Measurements from ENCODE around the gene C10orf105. TPM values are rescaled to one million over a fixed set of nuclear protein-coding genes. Genes with fewer than 3 reads are reported as not detected.

Gene C10orf105
- total RNA-seq, 2 experiments from 2014 or later: 0.25 to 0.33 TPM

- H3K9me3 Mint-ChIP-seq: peaks cover 3% of the 10 kb centered on the region
- no peaks in the 10 kb centered on the region for H3K36me3 Mint-ChIP-seq (ENCODE audit: low read depth)
- peaks cover 36% of the 10 kb centered on the region for H3K4me1 Mint-ChIP-seq
- POLR2A ChIA-PET: interaction anchor here (1.2 kb wide), 1 partner anchor 8 kb away, joined by 3 read pairs; no protein-coding TSS in a partner anchor
- no peak overlapping the region for H3K4me3 Mint-ChIP-seq
- no peaks in the 10 kb centered on the region for H3K27me3 Mint-ChIP-seq
- H3K27ac Mint-ChIP-seq: no peak overlapping the region
- CTCF ChIA-PET: interaction anchor here (1.0 to 1.6 kb wide), 4 partner anchors 8 to 55 kb away, joined by 3 to 10 read pairs (median 3); partner anchors contain the start of gene VSIR
- DNase-seq: no peak
Measured at GRCh38 chr10:71718165-71718698, 1.3 kb downstream of the C10orf105 start.

- Mint-ChIP-seq H3K36me3 (ENCODE audit: low read depth) (no peaks in the 10 kb centered on the region), H3K4me3 (no peak overlapping the region), H3K27ac (no peak overlapping the region), H3K27me3 (no peaks in the 10 kb centered on the region), H3K4me1 (peaks cover 40% of the 10 kb centered on the region), H3K9me3 (peaks cover 2% of the 10 kb centered on the region)
- no peak for DNase-seq
- POLR2A ChIA-PET: interaction anchor here (0.7 to 1.3 kb wide), 4 partner anchors 9 to 95 kb away, joined by 3 to 4 read pairs (median 3); no protein-coding TSS in a partner anchor
- CTCF ChIA-PET: interaction anchor here (1.0 to 1.6 kb wide), 4 partner anchors 9 to 56 kb away, joined by 3 to 10 read pairs (median 3); partner anchors contain the start of gene VSIR
Measured at GRCh38 chr10:71717551-71717951, 2.0 kb downstream of the C10orf105 start.

- POLR2A ChIA-PET: interaction anchor here (0.7 to 2.1 kb wide), 5 partner anchors 9 to 96 kb away, joined by 3 to 5 read pairs (median 3); no protein-coding TSS in a partner anchor
- Mint-ChIP-seq H3K27me3 (no peaks in the 10 kb centered on the region), H3K36me3 (ENCODE audit: low read depth) (no peaks in the 10 kb centered on the region), H3K9me3 (no peaks in the 10 kb centered on the region), H3K4me3 (no peak overlapping the region), H3K4me1 (peaks cover 43% of the 10 kb centered on the region), H3K27ac (no peak overlapping the region)
- CTCF ChIA-PET: interaction anchor here (1.0 to 1.6 kb wide), 3 partner anchors 9 to 56 kb away, joined by 3 to 10 read pairs (median 3); partner anchors contain the start of gene VSIR
- DNase-seq: no peak
Measured at GRCh38 chr10:71717056-71717455, 2.5 kb downstream of the C10orf105 start.

- Mint-ChIP-seq H3K27me3 (no peaks in the 10 kb centered on the region), H3K4me3 (no peak overlapping the region), H3K9me3 (no peaks in the 10 kb centered on the region), H3K27ac (no peak overlapping the region), H3K4me1 (peaks cover 47% of the 10 kb centered on the region), H3K36me3 (ENCODE audit: low read depth) (no peaks in the 10 kb centered on the region)
- CTCF ChIA-PET: interaction anchor here (1.6 to 1.9 kb wide), 2 partner anchors 8 to 10 kb away, joined by 5 to 10 read pairs; no protein-coding TSS in a partner anchor
- POLR2A ChIA-PET: interaction anchor here (1.0 to 2.1 kb wide), 5 partner anchors 9 to 32 kb away, joined by 3 to 5 read pairs (median 3); no protein-coding TSS in a partner anchor
- DNase-seq: no peak
Measured at GRCh38 chr10:71716426-71716825, 3.2 kb downstream of the C10orf105 start.

GRCh38 chr10:71715860-71716259, 3.7 kb downstream of the C10orf105 start:
- CTCF ChIA-PET: interaction anchor here (1.5 to 1.9 kb wide), 2 partner anchors 10 to 21 kb away, joined by 5 read pairs; no protein-coding TSS in a partner anchor
- POLR2A ChIA-PET: interaction anchor here (1.0 to 2.1 kb wide), 4 partner anchors 10 to 27 kb away, joined by 3 to 5 read pairs (median 3); no protein-coding TSS in a partner anchor
- Mint-ChIP-seq H3K4me3 (no peak overlapping the region), H3K9me3 (no peaks in the 10 kb centered on the region), H3K36me3 (ENCODE audit: low read depth) (no peaks in the 10 kb centered on the region), H3K27ac (no peak overlapping the region), H3K27me3 (no peaks in the 10 kb centered on the region), H3K4me1 (peaks cover 47% of the 10 kb centered on the region)
- DNase-seq: no peak

- Mint-ChIP-seq H3K4me1 (peaks cover 47% of the 10 kb centered on the region), H3K36me3 (ENCODE audit: low read depth) (no peaks in the 10 kb centered on the region), H3K4me3 (no peak overlapping the region), H3K27me3 (no peaks in the 10 kb centered on the region), H3K9me3 (no peaks in the 10 kb centered on the region), H3K27ac (peak overlapping the region; percentile 34)
- no peak for DNase-seq
- ChIA-PET CTCF (interaction anchor here (1.0 to 3.2 kb wide), 7 partner anchors 9 to 59 kb away, joined by 3 to 15 read pairs (median 5); partner anchors contain the start of gene VSIR), POLR2A (interaction anchor here (0.8 to 4.3 kb wide), 9 partner anchors 9 to 33 kb away, joined by 3 to 47 read pairs (median 5); no protein-coding TSS in a partner anchor)
Measured at GRCh38 chr10:71715026-71715425, 4.6 kb downstream of the C10orf105 start.

- ChIA-PET CTCF (interaction anchor here (1.0 to 3.2 kb wide), 7 partner anchors 9 to 59 kb away, joined by 3 to 15 read pairs (median 5); partner anchors contain the start of gene VSIR), POLR2A (interaction anchor here (0.8 to 4.3 kb wide), 8 partner anchors 9 to 53 kb away, joined by 3 to 47 read pairs (median 8); no protein-coding TSS in a partner anchor)
- Mint-ChIP-seq H3K4me3 (peak overlapping the region; percentile 54), H3K36me3 (ENCODE audit: low read depth) (no peaks in the 10 kb centered on the region), H3K27me3 (no peaks in the 10 kb centered on the region), H3K4me1 (peaks cover 49% of the 10 kb centered on the region), H3K9me3 (no peaks in the 10 kb centered on the region), H3K27ac (peak overlapping the region; percentile 92)
- DNase-seq: no peak
Measured at GRCh38 chr10:71714592-71714991, 5.0 kb downstream of the C10orf105 start.

GRCh38 chr10:71714031-71714410, 5.6 kb downstream of the C10orf105 start:
- DNase-seq: no peak
- H3K36me3 Mint-ChIP-seq (ENCODE audit: low read depth): no peaks in the 10 kb centered on the region
- H3K9me3 Mint-ChIP-seq: no peaks in the 10 kb centered on the region
- H3K27ac Mint-ChIP-seq: peak overlapping the region; percentile 92
- no peaks in the 10 kb centered on the region for H3K27me3 Mint-ChIP-seq
- H3K4me3 Mint-ChIP-seq: peak overlapping the region; percentile 54
- peaks cover 53% of the 10 kb centered on the region for H3K4me1 Mint-ChIP-seq
- ChIA-PET CTCF (interaction anchor here (1.3 to 3.2 kb wide), 8 partner anchors 12 to 399 kb away, joined by 3 to 15 read pairs (median 6); partner anchors contain the start of gene VSIR), POLR2A (interaction anchor here (0.6 to 4.3 kb wide), 8 partner anchors 10 to 60 kb away, joined by 3 to 47 read pairs (median 8); no protein-coding TSS in a partner anchor)

- Mint-ChIP-seq H3K36me3 (ENCODE audit: low read depth) (no peaks in the 10 kb centered on the region), H3K4me1 (peaks cover 54% of the 10 kb centered on the region), H3K9me3 (no peaks in the 10 kb centered on the region), H3K27me3 (no peaks in the 10 kb centered on the region), H3K4me3 (peak overlapping the region; percentile 66), H3K27ac (peak overlapping the region; percentile 92)
- ChIA-PET POLR2A (interaction anchor here (0.6 to 4.3 kb wide), 13 partner anchors 14 to 337 kb away, joined by 3 to 47 read pairs (median 7); partner anchors contain the start of gene VSIR), CTCF (interaction anchor here (1.1 to 8.3 kb wide), 10 partner anchors 11 to 398 kb away, joined by 3 to 160 read pairs (median 4); partner anchors contain the start of gene VSIR)
- peak; percentile 52 for DNase-seq
Measured at GRCh38 chr10:71713135-71714030, 6.2 kb downstream of the C10orf105 start.

GRCh38 chr10:71712572-71713134, 6.9 kb downstream of the C10orf105 start:
- H3K9me3 Mint-ChIP-seq: no peaks in the 10 kb centered on the region
- ChIA-PET CTCF (interaction anchor here (1.1 to 8.3 kb wide), 10 partner anchors 11 to 398 kb away, joined by 3 to 160 read pairs (median 4); partner anchors contain the start of gene VSIR), POLR2A (interaction anchor here (0.6 to 4.3 kb wide), 12 partner anchors 11 to 336 kb away, joined by 3 to 47 read pairs (median 7); partner anchors contain the start of gene VSIR)
- peaks cover 60% of the 10 kb centered on the region for H3K4me1 Mint-ChIP-seq
- peak overlapping the region; percentile 66 for H3K4me3 Mint-ChIP-seq
- H3K36me3 Mint-ChIP-seq (ENCODE audit: low read depth): no peaks in the 10 kb centered on the region
- no peak for DNase-seq
- H3K27ac Mint-ChIP-seq: peak overlapping the region; percentile 92
- no peaks in the 10 kb centered on the region for H3K27me3 Mint-ChIP-seq

- Mint-ChIP-seq H3K4me3 (no peak overlapping the region), H3K27ac (peak overlapping the region; percentile 92), H3K27me3 (no peaks in the 10 kb centered on the region), H3K4me1 (peaks cover 62% of the 10 kb centered on the region), H3K9me3 (no peaks in the 10 kb centered on the region), H3K36me3 (ENCODE audit: low read depth) (no peaks in the 10 kb centered on the region)
- no peak for DNase-seq
- POLR2A ChIA-PET: interaction anchor here (0.6 to 4.3 kb wide), 9 partner anchors 11 to 336 kb away, joined by 3 to 47 read pairs (median 7); partner anchors contain the start of gene VSIR
- CTCF ChIA-PET: interaction anchor here (1.2 to 8.3 kb wide), 7 partner anchors 12 to 331 kb away, joined by 3 to 160 read pairs (median 7); partner anchors contain the start of gene VSIR
Measured at GRCh38 chr10:71712170-71712569, 7.4 kb downstream of the C10orf105 start.

Measured in activated CD4-positive, alpha-beta memory T cell treated with anti-CD3 and anti-CD28 coated beads, Interleukin-2, amount 10 ng/mL, durations not matched to agents 7 days and 5 days (primary cell).